Stimulated activated CD4-positive, alpha-beta T cell treated with anti-CD3 and anti-CD28 coated beads, TNF-alpha, amount 100 ng/mL, for 24 hours (primary cell): ENCODE results near the gene NF2.

Source experiments
- DNase-seq, 3 experiments: peaks; one replicate each; pipeline ENCODE4 v3.0.0-alpha.2; 2020; ENCODE audit warnings: low read depth in 3 of 3

The NF2 gene

GRCh38 chr22:29702000-29702930 is 98.8 kb downstream of the NF2 start:
- no peak for DNase-seq

GRCh38 chr22:29702931-29703501 is 99.6 kb downstream of the NF2 start:
- no peak for DNase-seq

- no peak for DNase-seq
Observed at GRCh38 chr22:29703569-29704195, 100.2 kb downstream of the NF2 start.

- no peak for DNase-seq
Observed at GRCh38 chr22:29704528-29705285, 101.3 kb downstream of the NF2 start.

GRCh38 chr22:29705651-29706050 is 102.2 kb downstream of the NF2 start:
- no peak for DNase-seq

GRCh38 chr22:29706486-29706885 is 103.1 kb downstream of the NF2 start:
- no peak for DNase-seq

- no peak for DNase-seq
Observed at GRCh38 chr22:29707010-29707409, 103.6 kb downstream of the NF2 start.

GRCh38 chr22:29707471-29707870 is 104.0 kb downstream of the NF2 start:
- no peak for DNase-seq

GRCh38 chr22:29710193-29710592 is 106.8 kb downstream of the NF2 start:
- no peak for DNase-seq

- DNase-seq: no peak
Observed at GRCh38 chr22:29710922-29711593, 107.6 kb downstream of the NF2 start.

GRCh38 chr22:29712119-29712518 is 108.7 kb downstream of the NF2 start:
- DNase-seq: no peak

- DNase-seq: no peak
Observed at GRCh38 chr22:29713156-29713727, 109.8 kb downstream of the NF2 start.

GRCh38 chr22:29715240-29715639 is 111.8 kb downstream of the NF2 start:
- DNase-seq: no peak

- DNase-seq: no peak
Observed at GRCh38 chr22:29715705-29716104, 112.3 kb downstream of the NF2 start.

GRCh38 chr22:29716814-29717545 is 113.5 kb downstream of the NF2 start:
- DNase-seq: peak in 1 of 3 experiments; percentile 15

- no peak for DNase-seq
Observed at GRCh38 chr22:29717789-29718188, 114.4 kb downstream of the NF2 start.

- no peak for DNase-seq
Observed at GRCh38 chr22:29718949-29719898, 115.8 kb downstream of the NF2 start.

- no peak for DNase-seq
Observed at GRCh38 chr22:29719899-29720645, 116.6 kb downstream of the NF2 start, which contains the start of gene CABP7. Gene CABP7, plus strand, starts transcription at chr22:29720003. Its CDS starts 422 bp downstream, at chr22:29720425.
